ENCODE data around the gene SETD4.

GRCh38 chr21:36063375-36064084 lies 3.2 kb upstream of the SETD4 start:
- no peak for TF ChIP-seq POLR2A (IDR thresholded peaks at IDR 0.05)
- no peak for TF ChIP-seq CTCF (IDR thresholded peaks at IDR 0.05)
